Activated naive CD4-positive, alpha-beta T cell treated with anti-CD3 and anti-CD28 coated beads, Interleukin-2, amount 50 U/mL, for 24 hours (primary cell): ENCODE measurements around the gene TAP1.

Experiments
- H3K27ac Mint-ChIP-seq: one replicate; pipeline ENCODE4 v1.8.0; 2021; ENCODE audit warnings: mild to moderate bottlenecking, mixed read lengths
- H3K27me3 Mint-ChIP-seq: one replicate; pipeline ENCODE4 v1.8.0; 2021; ENCODE audit warnings: mixed read lengths
- H3K36me3 Mint-ChIP-seq: one replicate; pipeline ENCODE4 v1.8.0; 2021; ENCODE audit warnings: mixed read lengths
- H3K4me1 Mint-ChIP-seq: one replicate; pipeline ENCODE4 v1.8.0; 2021; ENCODE audit warnings: mixed read lengths
- H3K4me3 Mint-ChIP-seq: one replicate; pipeline ENCODE4 v1.8.0; 2021; ENCODE audit warnings: mild to moderate bottlenecking, mixed read lengths
- H3K9me3 Mint-ChIP-seq: one replicate; pipeline ENCODE4 v1.8.0; 2021; ENCODE audit warnings: mixed read lengths

Gene TAP1

DNA sequence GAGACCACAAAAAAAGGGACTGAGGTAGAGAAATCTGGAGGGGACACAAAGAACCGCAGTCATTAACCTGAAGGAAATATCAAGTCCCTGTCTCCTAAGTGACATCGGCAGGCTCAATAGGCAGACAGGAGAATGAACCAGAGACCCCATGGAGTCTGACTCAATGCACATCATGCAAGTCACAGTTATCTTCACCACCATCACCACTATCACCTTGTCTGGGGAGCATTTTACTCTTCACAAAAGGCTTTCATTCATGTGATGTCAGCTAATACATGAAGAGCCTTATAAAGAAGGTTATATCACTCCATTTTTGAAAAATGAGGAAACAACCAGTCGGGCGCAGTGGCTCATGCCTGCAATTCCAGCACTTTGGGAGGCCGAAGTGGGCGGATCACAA, 4.4 kb downstream of the TAP1 start:
- Mint-ChIP-seq H3K4me1 (peaks cover 73% of the 10 kb centered on the region), H3K27me3 (no peaks in the 10 kb centered on the region), H3K4me3 (peak overlapping the region; percentile 99), H3K9me3 (no peaks in the 10 kb centered on the region), H3K27ac (peak overlapping the region; percentile 85), H3K36me3 (peaks cover 68% of the 10 kb centered on the region)

DNA sequence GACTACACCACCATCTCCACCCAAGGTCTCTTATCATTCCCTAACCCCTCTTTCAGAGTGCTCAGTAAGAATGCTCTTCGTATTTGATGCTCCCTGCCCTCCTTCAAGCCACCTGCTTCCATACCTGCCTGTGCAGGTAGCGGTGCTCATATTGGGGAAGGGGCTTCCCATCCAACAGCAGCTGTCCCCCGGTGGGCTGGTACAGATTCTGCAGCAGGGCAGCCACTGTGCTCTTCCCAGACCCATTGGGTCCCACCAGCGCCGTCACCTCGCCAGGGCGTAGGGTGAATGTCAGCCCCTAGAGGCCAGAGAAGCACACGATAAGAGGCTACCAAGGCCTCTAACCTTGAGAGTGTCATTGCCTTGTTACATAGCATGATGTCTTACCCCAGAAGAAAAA, 5.7 kb downstream of the TAP1 start:
- H3K36me3 Mint-ChIP-seq = peaks cover 73% of the 10 kb centered on the region
- H3K27me3 Mint-ChIP-seq = no peaks in the 10 kb centered on the region
- H3K4me3 Mint-ChIP-seq = peak overlapping the region; percentile 99

DNA sequence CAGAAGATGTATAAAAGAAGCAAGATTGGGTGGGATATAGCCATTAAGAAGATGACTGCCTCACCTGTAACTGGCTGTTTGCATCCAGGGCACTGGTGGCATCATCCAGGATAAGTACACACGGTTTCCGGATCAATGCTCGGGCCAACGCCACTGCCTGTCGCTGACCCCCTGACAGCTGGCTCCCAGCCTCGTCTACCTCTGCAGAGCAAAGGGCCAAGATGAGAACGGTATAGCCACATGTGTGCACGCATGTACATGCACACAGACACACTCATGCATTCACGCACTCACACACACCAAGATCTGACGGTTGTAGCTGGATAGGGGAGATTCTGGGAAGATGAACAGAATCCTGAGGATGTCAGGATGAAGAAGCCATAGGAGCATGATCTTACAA, 6.5 kb downstream of the TAP1 start:
- peaks cover 71% of the 10 kb centered on the region for H3K36me3 Mint-ChIP-seq
- peak overlapping the region; percentile 85 for H3K27ac Mint-ChIP-seq

More for the DNA sequence above, 5.7 kb downstream of the TAP1 start:
- H3K27ac Mint-ChIP-seq = peak overlapping the region; percentile 85
- peaks cover 78% of the 10 kb centered on the region for H3K4me1 Mint-ChIP-seq
- no peaks in the 10 kb centered on the region for H3K9me3 Mint-ChIP-seq

DNA sequence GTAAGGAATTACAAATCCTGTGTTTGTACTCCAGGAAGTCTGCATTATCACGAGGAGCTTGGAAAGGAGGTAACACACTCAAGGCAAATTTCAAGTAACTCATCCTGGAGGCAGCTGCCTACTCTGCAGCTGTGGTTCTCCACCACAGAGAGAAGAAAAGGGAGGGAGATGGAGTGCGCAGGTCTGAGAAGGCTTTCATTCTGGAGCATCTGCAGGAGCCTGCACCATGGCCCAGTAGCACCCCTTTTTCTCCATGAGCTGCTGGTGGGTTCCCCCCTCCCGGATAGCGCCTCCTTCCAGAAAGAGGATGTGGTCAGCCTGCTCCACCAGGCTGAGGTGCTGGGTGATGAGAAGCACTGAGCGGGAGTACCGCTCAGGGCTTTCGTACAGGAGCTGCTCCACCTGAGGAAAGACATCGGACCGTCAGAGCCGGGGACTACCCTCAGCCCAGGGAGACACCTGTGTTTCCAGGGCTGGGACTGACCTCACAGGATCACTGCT, 8.1 kb downstream of the TAP1 start:
- Mint-ChIP-seq H3K9me3 (no peaks in the 10 kb centered on the region), H3K27me3 (no peaks in the 10 kb centered on the region), H3K27ac (peak overlapping the region; percentile 100), H3K4me1 (peaks cover 83% of the 10 kb centered on the region), H3K4me3 (peak overlapping the region; percentile 99), H3K36me3 (peaks cover 72% of the 10 kb centered on the region)

More for the DNA sequence above, 6.5 kb downstream of the TAP1 start:
- Mint-ChIP-seq H3K9me3 (no peaks in the 10 kb centered on the region), H3K4me1 (peaks cover 83% of the 10 kb centered on the region), H3K4me3 (peak overlapping the region; percentile 99), H3K27me3 (no peaks in the 10 kb centered on the region)

DNA sequence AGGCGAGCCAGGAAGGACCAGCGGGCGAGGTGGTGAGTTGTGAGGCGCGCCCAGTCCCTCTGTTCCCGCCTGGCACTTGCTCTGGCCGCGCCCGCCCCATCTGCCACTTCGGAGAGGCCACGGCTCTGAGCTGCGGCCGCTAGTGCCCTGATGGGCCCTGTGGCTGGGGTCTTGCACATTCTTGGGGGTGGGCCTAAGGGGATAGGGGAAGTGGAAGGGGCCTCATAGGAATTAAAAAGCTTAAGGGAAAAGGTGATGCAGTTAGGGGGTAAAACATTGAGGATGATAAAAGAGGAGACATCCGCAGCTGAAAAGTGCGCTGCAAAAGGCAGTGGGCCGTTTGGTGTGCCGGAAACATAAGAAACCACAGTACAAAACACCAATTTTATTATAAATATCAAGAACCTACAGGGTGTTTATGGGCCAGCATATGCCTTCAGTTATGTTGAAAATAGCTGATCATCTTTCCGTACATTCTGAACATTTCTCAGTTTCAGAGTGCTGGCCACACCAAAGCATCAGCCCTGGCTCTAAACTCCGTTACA, 8.6 kb downstream of the TAP1 start:
- H3K4me3 Mint-ChIP-seq = peak overlapping the region; percentile 99
- peak overlapping the region; percentile 100 for H3K27ac Mint-ChIP-seq
- H3K27me3 Mint-ChIP-seq = no peaks in the 10 kb centered on the region
- peaks cover 83% of the 10 kb centered on the region for H3K4me1 Mint-ChIP-seq
- H3K9me3 Mint-ChIP-seq = no peaks in the 10 kb centered on the region
- peaks cover 71% of the 10 kb centered on the region for H3K36me3 Mint-ChIP-seq

DNA sequence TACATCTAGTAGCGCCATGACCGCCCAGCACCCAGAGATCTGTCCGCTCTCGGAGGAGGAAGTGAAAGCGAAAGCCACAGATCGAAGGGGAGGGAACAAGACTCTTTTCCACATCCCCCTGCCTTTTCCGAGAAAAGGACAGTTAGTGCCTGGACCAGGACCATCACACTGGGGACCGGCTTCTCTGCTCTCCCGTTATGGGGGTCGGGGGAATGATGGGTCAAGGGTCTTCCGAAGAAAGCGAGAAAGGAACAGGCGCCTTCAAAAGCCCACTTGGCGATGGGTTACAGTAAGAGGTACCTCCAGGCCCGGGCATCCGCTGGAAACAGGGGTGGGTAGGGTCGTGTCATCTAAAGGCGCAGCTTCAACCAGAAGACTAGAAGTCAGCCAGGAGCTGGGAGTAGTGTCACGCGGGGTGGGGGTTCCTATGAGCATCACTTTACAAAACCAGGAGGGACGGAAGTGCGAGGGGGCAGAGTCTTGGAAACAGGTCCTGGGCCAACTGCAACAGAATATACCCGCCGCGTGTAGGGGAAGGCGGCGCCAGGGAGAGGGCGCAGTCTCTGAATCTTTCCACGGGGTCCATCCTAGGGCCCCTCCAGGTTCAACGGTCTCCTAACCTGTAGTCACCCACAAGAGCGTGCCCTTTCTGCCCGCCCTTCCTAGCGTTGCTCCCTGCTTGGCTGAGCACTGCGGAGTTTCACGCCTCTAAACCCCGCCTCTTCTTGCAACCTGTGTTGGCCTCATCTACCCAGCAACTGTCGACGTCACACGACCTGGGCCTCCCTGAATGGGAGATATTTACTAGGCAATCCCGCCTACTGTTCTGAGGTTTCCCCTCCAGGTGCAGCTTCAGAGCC, 9.3 kb downstream of the TAP1 start, which contains the start of gene PSMB8:
PSMB8 (minus strand) TSS at position 69 of the 860 bp plus-strand sequence; CDS start at position 18, 51 bp downstream.
- Mint-ChIP-seq H3K27me3 (no peaks in the 10 kb centered on the region), H3K27ac (peak within 1 kb of the TSS; percentile 100), H3K9me3 (no peaks in the 10 kb centered on the region), H3K4me3 (peak within 1 kb of the TSS; percentile 99), H3K4me1 (peaks cover 86% of the 10 kb centered on the region), H3K36me3 (peaks cover 67% of the 10 kb centered on the region)

DNA sequence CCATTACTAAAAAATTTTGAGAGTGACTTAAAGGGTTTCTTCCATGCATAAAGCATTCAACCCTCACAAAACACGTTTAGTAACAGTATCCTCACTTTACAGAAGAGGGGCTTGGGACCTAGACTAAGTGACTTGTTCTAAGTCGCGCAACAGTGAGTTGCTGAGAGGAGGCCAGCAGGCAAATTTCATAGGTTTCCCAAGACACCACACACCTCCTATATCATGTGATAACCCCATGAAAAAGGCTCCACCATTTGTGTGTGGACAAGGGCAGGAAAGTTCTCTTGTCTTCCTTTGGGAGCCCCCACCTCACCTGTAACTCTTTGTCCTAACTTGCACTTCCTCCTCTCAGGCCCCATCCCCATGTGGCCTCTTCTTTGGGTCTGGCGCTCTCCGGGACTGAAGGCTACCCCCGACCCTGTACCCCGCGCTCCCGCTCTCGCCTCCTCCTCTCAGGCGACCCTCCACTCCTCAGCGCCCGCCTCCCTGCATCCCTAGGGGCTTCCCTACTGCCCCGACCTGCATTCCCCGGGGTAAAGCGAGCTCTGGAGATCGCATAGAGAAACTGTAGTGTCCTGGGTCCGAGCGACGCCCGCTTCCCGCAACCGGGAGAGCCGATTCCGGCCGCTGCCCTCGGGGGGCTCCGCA, 10.0 kb downstream of the TAP1 start:
- peaks cover 82% of the 10 kb centered on the region for H3K4me1 Mint-ChIP-seq
- peaks cover 60% of the 10 kb centered on the region for H3K36me3 Mint-ChIP-seq
- H3K4me3 Mint-ChIP-seq = peak overlapping the region; percentile 99
- H3K27ac Mint-ChIP-seq = peak overlapping the region; percentile 100
- H3K9me3 Mint-ChIP-seq = no peaks in the 10 kb centered on the region
- no peaks in the 10 kb centered on the region for H3K27me3 Mint-ChIP-seq

DNA sequence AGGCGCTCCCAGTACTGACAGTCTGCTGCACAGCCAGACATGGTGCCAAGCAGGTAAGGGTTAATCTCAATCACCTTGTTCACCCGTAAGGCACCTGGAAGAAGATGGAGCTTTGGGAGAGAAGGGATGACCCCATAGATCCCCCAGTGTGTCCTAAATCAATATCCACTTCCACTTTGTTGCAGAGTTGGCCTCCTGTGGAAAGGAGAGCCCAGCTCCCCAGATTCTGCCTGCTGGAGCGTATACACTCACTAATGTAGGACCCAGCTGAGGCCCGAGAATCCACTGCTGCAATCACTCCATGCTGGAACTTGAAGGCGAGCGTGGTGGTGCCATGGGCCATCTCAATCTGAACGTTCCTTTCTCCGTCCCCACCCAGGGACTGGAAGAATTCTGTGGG, 10.8 kb downstream of the TAP1 start:
- Mint-ChIP-seq H3K9me3 (no peaks in the 10 kb centered on the region), H3K36me3 (peaks cover 52% of the 10 kb centered on the region), H3K4me1 (peaks cover 74% of the 10 kb centered on the region), H3K27ac (peak overlapping the region; percentile 100), H3K4me3 (peak overlapping the region; percentile 99), H3K27me3 (no peaks in the 10 kb centered on the region)

DNA sequence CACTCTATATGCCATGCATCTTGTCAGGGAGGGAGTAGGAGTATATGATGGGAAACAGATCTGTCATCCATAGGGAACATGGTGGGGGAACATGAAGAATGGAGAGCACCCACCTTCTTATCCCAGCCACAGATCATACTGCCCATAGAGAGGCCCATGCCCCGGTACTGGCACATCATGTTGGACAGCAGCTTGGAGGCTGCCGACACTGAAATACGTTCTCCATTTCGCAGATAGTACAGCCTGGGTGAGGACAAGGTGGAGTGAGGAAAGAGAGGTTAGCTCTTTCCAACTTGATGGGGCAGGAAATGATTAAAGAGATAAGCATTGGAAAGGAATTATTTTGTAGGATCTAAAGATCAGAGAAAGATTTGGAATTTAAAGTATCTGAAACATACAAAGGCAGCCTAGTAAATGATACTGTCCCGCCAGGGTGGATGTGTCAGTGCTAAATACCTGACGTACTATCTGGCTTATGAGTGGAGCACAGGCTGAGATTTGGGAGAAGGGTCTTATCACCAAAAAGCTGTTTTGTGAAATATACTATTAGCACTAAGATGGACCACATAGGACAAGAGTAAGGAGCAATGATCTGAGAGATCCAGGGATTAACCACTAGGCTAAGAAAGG, 11.4 kb downstream of the TAP1 start:
- H3K4me1 Mint-ChIP-seq = peaks cover 72% of the 10 kb centered on the region
- peak overlapping the region; percentile 85 for H3K27ac Mint-ChIP-seq
- no peaks in the 10 kb centered on the region for H3K9me3 Mint-ChIP-seq
- no peaks in the 10 kb centered on the region for H3K27me3 Mint-ChIP-seq
- H3K36me3 Mint-ChIP-seq = peaks cover 51% of the 10 kb centered on the region
- H3K4me3 Mint-ChIP-seq = peak overlapping the region; percentile 99

DNA sequence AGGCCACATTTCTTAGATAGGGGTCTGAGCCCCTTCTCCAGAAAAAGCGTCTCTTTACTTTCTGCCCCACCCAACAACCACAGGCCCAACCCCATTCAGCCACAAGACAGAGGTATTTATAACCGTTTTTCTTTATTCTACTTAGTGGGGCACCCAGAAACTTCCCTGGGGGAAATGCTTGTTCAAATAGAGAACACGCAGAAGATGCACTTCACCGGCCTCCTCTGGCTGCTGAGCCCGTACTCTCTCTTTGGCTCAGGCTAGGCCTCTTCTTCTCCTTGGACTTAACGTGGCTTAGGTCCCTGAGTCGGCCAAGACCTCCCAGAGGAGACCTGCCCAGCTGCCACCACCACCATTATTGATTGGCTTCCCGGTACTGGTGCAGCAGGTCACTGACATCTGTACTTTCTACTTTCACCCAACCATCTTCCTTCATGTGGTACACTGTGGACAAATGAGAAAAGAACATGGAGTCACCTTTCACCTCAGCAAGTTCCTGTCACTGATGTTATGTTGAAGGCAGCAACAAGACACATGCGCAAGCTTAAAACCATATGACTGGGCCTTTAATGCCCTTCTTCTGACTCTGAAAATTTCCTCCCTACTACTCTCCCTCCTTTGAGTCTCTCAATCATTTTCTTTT, 12.8 kb downstream of the TAP1 start:
- peaks cover 72% of the 10 kb centered on the region for H3K4me1 Mint-ChIP-seq
- H3K27me3 Mint-ChIP-seq = no peaks in the 10 kb centered on the region
- peaks cover 50% of the 10 kb centered on the region for H3K36me3 Mint-ChIP-seq
- H3K4me3 Mint-ChIP-seq = peak overlapping the region; percentile 99
- peak overlapping the region; percentile 85 for H3K27ac Mint-ChIP-seq
- no peaks in the 10 kb centered on the region for H3K9me3 Mint-ChIP-seq

DNA sequence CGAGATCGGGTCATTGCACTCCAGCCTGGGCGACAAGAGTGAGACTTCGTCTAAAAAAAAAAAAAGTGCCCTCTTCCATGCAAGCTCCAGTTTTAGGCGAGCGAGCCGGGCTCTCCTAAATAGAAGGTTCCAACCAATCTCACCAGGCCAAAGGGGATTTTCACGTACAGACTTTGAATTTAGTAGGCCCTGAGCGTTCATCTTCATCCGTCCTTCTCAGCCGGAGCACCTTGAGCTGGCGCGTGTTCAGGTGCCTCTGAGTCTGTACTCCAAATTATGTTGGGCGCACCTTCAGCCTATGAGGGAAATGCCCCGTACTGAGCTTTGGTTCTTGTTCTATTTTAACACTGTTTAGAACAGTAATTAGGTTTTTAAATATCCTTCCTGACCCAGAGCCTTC, 14.1 kb downstream of the TAP1 start:
- H3K36me3 Mint-ChIP-seq = peaks cover 51% of the 10 kb centered on the region
- no peaks in the 10 kb centered on the region for H3K9me3 Mint-ChIP-seq
- H3K27me3 Mint-ChIP-seq = no peaks in the 10 kb centered on the region
- peaks cover 74% of the 10 kb centered on the region for H3K4me1 Mint-ChIP-seq
- peak overlapping the region; percentile 93 for H3K27ac Mint-ChIP-seq
- peak overlapping the region; percentile 11 for H3K4me3 Mint-ChIP-seq

DNA sequence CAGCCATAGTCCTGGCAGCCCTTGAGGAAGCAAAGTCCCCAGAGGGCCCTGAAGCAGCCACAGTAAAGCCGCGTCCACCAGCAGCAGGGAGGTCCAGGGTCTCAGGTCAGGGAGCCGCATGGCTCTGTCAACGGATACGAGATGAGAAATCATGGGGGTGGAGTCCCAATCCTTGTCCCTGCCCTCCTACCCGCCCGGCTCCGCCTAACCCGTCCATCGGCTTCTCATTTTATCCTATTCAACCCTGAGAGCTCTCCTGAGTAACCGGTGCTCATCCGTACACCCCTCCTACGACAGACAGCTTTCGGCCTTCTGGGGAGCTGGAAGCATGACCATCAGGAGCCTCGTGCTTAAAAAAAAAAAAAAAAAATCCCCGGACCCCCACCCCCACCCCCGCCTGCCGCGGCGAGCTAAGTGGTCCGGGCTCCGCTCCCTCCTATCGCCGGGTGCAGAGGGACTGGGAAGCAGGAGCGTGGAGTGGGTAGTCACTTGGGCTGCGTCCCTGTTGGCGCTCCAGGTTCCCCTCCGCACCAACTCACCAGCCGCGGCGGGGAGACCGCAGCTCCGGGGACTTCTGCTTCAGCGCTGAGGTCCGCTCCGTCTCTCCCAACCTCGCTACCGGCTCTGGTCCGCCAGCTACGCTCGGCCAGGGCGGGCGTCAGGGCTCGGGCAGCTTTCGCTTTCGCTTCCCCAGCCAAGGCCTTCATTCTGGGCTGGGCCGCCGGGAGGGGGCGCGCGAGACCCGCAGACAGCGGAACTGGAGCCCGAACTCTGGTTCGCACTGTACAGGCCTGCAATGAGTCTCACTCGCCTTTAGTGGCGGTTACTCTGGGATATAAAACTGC, 15.2 kb downstream of the TAP1 start, which contains the start of gene TAP2:
TAP2 (minus strand) TSS at position 626 of the 845 bp plus-strand sequence; CDS start at position 120, 506 bp downstream.
- peaks cover 60% of the 10 kb centered on the region for H3K36me3 Mint-ChIP-seq
- H3K27me3 Mint-ChIP-seq = no peaks in the 10 kb centered on the region
- H3K9me3 Mint-ChIP-seq = peaks cover 6% of the 10 kb centered on the region
- peak within 1 kb of the TSS; percentile 93 for H3K27ac Mint-ChIP-seq
- peaks cover 84% of the 10 kb centered on the region for H3K4me1 Mint-ChIP-seq
- H3K4me3 Mint-ChIP-seq = peak within 1 kb of the TSS; percentile 90

DNA sequence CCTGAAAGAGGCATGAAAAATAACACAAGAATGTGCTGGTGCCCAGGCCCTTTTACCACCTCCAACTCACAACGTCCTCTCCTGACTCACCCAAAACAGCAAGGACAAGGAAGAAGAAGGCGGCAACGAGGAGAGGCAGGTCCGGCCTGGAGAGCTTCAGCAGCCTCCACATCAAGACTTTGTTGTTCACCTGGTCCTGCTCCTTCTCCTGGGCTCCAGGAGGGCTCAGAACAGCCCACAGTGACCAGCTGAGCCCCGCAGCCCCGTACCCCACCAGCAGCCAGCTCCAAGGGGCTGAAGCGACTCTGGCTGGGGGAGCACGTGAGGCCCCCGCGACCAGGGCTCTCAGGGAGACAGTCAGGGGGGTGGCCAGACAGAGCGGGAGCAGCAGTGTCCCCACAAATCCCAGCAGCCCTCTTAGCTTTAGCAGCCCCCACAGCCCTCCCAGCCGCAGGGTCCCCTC, 15.8 kb downstream of the TAP1 start:
- H3K4me3 Mint-ChIP-seq = peak overlapping the region; percentile 90
- H3K27ac Mint-ChIP-seq = peak overlapping the region; percentile 89
- no peaks in the 10 kb centered on the region for H3K27me3 Mint-ChIP-seq
- peaks cover 85% of the 10 kb centered on the region for H3K4me1 Mint-ChIP-seq
- peaks cover 57% of the 10 kb centered on the region for H3K36me3 Mint-ChIP-seq
- H3K9me3 Mint-ChIP-seq = peaks cover 6% of the 10 kb centered on the region

DNA sequence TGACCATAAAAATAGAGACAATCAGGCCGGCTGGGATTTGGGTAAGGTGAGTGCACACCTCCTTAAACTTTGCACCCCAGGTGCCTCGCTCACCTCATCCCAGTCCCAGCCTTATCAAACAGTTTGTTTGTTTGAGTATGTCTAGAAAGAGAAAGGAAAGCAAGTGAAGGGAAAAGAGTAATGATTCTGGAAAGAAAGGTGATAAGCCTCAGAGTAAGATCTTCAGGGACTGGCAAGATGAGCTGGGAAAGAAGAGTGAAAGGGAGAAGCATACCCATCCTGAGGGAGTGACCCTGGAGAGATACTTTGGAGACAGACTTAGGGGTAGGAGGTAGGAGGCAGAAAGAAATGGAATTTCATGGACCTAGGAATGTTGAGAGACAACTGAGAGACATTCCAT, 16.6 kb downstream of the TAP1 start:
- H3K27me3 Mint-ChIP-seq = no peaks in the 10 kb centered on the region
- peak overlapping the region; percentile 90 for H3K4me3 Mint-ChIP-seq
- peak overlapping the region; percentile 89 for H3K27ac Mint-ChIP-seq
- peaks cover 6% of the 10 kb centered on the region for H3K9me3 Mint-ChIP-seq
- peaks cover 83% of the 10 kb centered on the region for H3K4me1 Mint-ChIP-seq
- peaks cover 51% of the 10 kb centered on the region for H3K36me3 Mint-ChIP-seq
